ENCODE measurements around the gene ROR1. TPM values are rescaled to one million over a fixed set of nuclear protein-coding genes. Genes with fewer than 3 reads are reported as not detected.
A peak's percentile ranks its signal among the peaks of the same experiment; 100 is the strongest.

The ROR1 gene
- total RNA-seq, 2 donors from 2014 or later, result 0.09 TPM; not detected in 1

DNA sequence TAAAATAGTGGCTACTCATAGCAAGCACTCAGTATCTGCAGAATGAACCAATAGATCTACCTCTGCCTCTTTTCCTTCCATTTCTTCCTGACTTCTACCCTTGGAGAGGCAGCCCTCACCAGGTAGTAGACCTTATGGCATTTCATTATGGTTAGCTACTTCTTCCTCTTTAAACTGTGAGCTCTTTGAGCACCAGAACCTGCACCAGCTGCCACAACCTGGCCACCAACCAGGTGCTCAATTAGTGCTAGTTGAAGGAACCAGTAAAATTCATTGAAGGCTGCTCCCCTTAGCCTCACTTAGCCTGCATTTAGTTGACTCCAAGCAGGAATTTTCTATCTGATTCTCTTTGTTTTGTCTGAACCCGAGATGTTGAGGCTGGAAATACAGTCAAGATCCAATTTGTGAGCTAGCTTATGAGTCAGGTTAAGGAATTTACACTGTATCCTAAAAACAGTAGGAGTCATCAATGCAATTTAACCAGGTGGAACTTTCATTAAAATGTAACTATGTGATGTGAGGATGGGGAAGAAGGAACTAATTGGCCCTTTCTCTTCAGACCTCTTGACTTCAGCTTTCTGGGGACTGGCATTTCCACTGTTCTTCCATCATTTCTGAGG lies 348.1 kb downstream of the ROR1 start:
- Mint-ChIP-seq H3K9me3 (no peaks in the 10 kb centered on the region), H3K4me3 (no peak overlapping the region), H3K27me3 (peaks cover 20% of the 10 kb centered on the region), H3K4me1 (no peaks in the 10 kb centered on the region), H3K27ac (no peak overlapping the region), H3K36me3 (ENCODE audit: low read depth) (no peaks in the 10 kb centered on the region)
- no peak for ATAC-seq (replicated peaks)

DNA sequence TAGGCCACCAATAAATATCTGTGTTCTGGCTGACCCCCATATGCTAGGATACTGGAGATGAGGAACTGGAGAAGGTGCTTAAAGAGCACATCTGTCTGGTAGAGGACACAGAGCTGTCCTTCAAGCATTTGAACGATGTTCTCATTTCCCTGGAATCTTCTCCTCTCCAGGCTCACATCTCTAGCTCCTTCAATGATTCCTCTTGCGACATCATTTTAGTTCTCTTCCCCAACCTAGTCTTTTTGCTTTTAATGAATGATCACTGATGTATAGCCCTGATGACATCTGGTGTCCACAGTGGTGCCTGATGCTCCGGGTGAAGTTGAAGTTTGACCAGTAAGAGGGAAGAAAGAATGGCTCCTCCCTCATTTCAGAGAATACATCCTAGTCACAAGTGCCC lies 348.8 kb downstream of the ROR1 start:
- ATAC-seq (replicated peaks), result no peak
- H3K27ac Mint-ChIP-seq, result no peak overlapping the region
- H3K4me1 Mint-ChIP-seq, result no peaks in the 10 kb centered on the region
- H3K4me3 Mint-ChIP-seq, result no peak overlapping the region
- no peaks in the 10 kb centered on the region for H3K36me3 Mint-ChIP-seq (ENCODE audit: low read depth)
- H3K27me3 Mint-ChIP-seq, result peaks cover 21% of the 10 kb centered on the region
- no peaks in the 10 kb centered on the region for H3K9me3 Mint-ChIP-seq

DNA sequence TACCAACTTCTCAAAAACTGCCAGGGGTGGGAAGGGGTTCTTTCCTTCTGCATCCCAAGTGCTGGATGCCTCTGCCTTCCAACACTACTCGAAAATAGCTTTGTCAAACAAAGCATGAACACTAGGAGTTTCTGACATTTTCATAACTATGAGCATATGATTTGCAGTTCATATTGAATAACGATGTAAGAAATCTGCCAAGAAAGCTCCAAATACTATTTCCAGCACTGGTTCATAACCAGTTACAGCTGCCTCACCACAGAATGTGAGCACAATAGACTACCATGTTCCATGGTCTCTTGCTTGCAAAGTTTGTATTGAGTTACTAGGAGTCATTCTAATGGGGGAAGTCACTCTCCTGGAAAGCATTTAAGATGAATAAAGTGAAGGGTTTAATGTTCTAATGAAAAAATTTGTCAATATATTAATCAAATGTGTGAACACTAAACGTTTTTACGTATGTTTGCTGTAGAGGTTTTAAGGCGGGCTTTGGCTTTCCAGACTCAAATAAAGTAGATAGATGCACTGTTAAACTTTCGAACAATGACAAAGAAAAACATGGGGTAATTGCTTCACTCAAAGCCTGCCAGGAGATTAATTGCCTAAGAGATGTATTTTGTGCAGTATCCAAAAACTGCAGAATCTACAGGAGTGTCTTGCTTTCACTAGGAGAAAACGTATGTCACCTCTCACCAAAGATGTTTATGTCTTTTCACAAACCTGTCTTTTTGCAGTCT lies 351.1 kb downstream of the ROR1 start:
- no peaks in the 10 kb centered on the region for H3K4me1 Mint-ChIP-seq
- H3K9me3 Mint-ChIP-seq, result no peaks in the 10 kb centered on the region
- ATAC-seq (replicated peaks), result no peak
- H3K36me3 Mint-ChIP-seq (ENCODE audit: low read depth), result no peaks in the 10 kb centered on the region
- H3K27me3 Mint-ChIP-seq, result peaks cover 20% of the 10 kb centered on the region
- no peak overlapping the region for H3K27ac Mint-ChIP-seq
- no peak overlapping the region for H3K4me3 Mint-ChIP-seq

DNA sequence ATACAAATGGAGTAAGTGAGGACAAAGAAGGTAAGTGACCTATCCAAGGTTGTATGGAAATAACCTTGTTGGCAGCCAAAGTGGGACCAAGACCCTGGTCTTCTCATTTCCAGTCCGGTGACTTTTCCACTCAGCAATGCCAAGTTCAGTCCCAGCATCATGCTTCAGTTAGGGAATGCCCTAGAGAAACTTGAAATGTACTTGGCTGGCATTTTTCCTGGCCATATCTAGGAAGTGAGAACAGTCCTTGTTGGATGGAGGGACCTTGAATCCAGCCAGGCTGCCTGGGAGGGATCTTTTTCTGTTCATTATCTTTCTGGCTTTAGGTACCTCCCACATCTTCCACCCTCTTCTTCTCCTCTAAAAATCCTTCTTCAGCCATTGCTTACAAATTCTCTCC lies 352.8 kb downstream of the ROR1 start:
- Mint-ChIP-seq H3K36me3 (ENCODE audit: low read depth) (no peaks in the 10 kb centered on the region), H3K27me3 (peaks cover 16% of the 10 kb centered on the region), H3K27ac (no peak overlapping the region), H3K4me1 (no peaks in the 10 kb centered on the region), H3K4me3 (no peak overlapping the region), H3K9me3 (no peaks in the 10 kb centered on the region)
- ATAC-seq (replicated peaks), result no peak

- H3K9me3 Mint-ChIP-seq, result no peaks in the 10 kb centered on the region
- no peak for ATAC-seq (replicated peaks)
- H3K4me1 Mint-ChIP-seq, result no peaks in the 10 kb centered on the region
- H3K27ac Mint-ChIP-seq, result no peak overlapping the region
- H3K4me3 Mint-ChIP-seq, result no peak overlapping the region
- H3K36me3 Mint-ChIP-seq (ENCODE audit: low read depth), result no peaks in the 10 kb centered on the region
- H3K27me3 Mint-ChIP-seq, result peaks cover 16% of the 10 kb centered on the region
Measured at GRCh38 chr1:64127297-64127696, 353.5 kb downstream of the ROR1 start.

- no peaks in the 10 kb centered on the region for H3K9me3 Mint-ChIP-seq
- no peaks in the 10 kb centered on the region for H3K4me1 Mint-ChIP-seq
- H3K27me3 Mint-ChIP-seq, result peaks cover 23% of the 10 kb centered on the region
- H3K4me3 Mint-ChIP-seq, result no peak overlapping the region
- ATAC-seq (replicated peaks), result no peak
- no peaks in the 10 kb centered on the region for H3K36me3 Mint-ChIP-seq (ENCODE audit: low read depth)
- H3K27ac Mint-ChIP-seq, result no peak overlapping the region
Measured at GRCh38 chr1:64129701-64130100, 355.9 kb downstream of the ROR1 start.

- Mint-ChIP-seq H3K9me3 (no peaks in the 10 kb centered on the region), H3K27me3 (peaks cover 14% of the 10 kb centered on the region), H3K27ac (no peak overlapping the region), H3K4me1 (no peaks in the 10 kb centered on the region), H3K4me3 (no peak overlapping the region), H3K36me3 (ENCODE audit: low read depth) (no peaks in the 10 kb centered on the region)
- ATAC-seq (replicated peaks), result no peak
Measured at GRCh38 chr1:64131155-64131554, 357.3 kb downstream of the ROR1 start.

GRCh38 chr1:64133036-64133435 lies 359.2 kb downstream of the ROR1 start:
- Mint-ChIP-seq H3K27ac (no peak overlapping the region), H3K9me3 (no peaks in the 10 kb centered on the region), H3K27me3 (peaks cover 7% of the 10 kb centered on the region), H3K4me1 (no peaks in the 10 kb centered on the region), H3K4me3 (no peak overlapping the region), H3K36me3 (ENCODE audit: low read depth) (no peaks in the 10 kb centered on the region)
- no peak for ATAC-seq (replicated peaks)

- Mint-ChIP-seq H3K36me3 (ENCODE audit: low read depth) (no peaks in the 10 kb centered on the region), H3K9me3 (no peaks in the 10 kb centered on the region), H3K4me1 (no peaks in the 10 kb centered on the region), H3K27me3 (peaks cover 7% of the 10 kb centered on the region), H3K27ac (no peak overlapping the region), H3K4me3 (no peak overlapping the region)
- ATAC-seq (replicated peaks), result no peak
Measured at GRCh38 chr1:64135462-64136223, 361.8 kb downstream of the ROR1 start.

DNA sequence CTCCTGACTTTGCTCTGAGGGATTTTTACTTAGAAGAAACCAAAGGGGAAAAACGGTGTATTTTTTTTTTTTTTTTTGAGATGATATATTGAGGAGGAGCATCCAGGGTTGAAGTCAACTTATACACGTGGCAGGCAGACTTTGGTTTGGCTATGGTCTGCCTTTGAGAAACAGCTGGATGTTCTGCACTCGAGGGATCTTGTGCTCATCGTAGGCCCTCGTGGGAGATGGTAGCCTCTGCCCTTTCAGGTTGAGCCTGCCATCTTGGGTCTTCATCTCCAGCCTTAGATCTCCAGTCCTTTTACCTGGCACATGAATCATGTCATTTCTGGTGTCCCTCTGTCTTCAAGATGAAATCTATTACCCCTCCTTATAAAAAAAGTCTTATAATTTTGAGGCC lies 362.5 kb downstream of the ROR1 start:
- H3K4me3 Mint-ChIP-seq, result no peak overlapping the region
- no peaks in the 10 kb centered on the region for H3K4me1 Mint-ChIP-seq
- no peaks in the 10 kb centered on the region for H3K36me3 Mint-ChIP-seq (ENCODE audit: low read depth)
- H3K27ac Mint-ChIP-seq, result no peak overlapping the region
- no peaks in the 10 kb centered on the region for H3K9me3 Mint-ChIP-seq
- H3K27me3 Mint-ChIP-seq, result peaks cover 7% of the 10 kb centered on the region
- no peak for ATAC-seq (replicated peaks)

GRCh38 chr1:64136752-64137411 lies 363.1 kb downstream of the ROR1 start:
- Mint-ChIP-seq H3K36me3 (ENCODE audit: low read depth) (no peaks in the 10 kb centered on the region), H3K27me3 (peaks cover 7% of the 10 kb centered on the region), H3K4me3 (no peak overlapping the region), H3K27ac (no peak overlapping the region), H3K4me1 (no peaks in the 10 kb centered on the region), H3K9me3 (no peaks in the 10 kb centered on the region)
- ATAC-seq (replicated peaks), result peak; percentile 50

DNA sequence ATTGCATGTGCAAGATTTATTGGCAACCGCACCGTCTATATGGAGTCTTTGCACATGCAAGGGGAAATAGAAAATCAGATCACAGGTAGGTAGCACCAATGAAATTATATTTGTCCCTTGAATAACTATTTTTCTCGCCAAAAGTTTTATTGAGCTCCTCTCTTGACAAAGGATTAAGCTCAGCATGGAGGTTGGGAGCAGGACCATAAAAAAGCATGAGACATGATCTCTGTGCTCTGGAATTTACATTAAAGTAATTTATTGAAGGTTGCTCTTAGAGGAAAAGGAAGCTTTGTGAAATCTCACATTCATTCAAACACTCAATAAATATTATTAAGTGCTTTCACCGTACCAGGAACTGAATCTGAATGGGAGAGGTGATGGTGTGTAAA lies 363.6 kb downstream of the ROR1 start:
- no peaks in the 10 kb centered on the region for H3K36me3 Mint-ChIP-seq (ENCODE audit: low read depth)
- H3K4me1 Mint-ChIP-seq, result no peaks in the 10 kb centered on the region
- no peak overlapping the region for H3K4me3 Mint-ChIP-seq
- no peak for ATAC-seq (replicated peaks)
- no peak overlapping the region for H3K27ac Mint-ChIP-seq
- H3K27me3 Mint-ChIP-seq, result peaks cover 7% of the 10 kb centered on the region
- H3K9me3 Mint-ChIP-seq, result no peaks in the 10 kb centered on the region

DNA sequence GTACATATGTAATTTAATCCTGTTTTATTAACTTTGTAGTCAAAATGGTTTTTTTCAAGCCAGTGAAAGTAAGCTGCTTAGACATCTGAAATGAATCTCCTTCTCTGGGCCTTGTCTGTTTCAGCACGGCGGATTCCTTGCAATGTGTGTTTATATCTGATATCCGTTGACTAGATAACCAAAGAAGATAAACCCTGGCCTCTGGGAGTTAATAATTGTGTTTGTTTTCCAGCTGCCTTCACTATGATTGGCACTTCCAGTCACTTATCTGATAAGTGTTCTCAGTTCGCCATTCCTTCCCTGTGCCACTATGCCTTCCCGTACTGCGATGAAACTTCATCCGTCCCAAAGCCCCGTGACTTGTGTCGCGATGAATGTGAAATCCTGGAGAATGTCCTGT lies 366.1 kb downstream of the ROR1 start:
- Mint-ChIP-seq H3K27ac (no peak overlapping the region), H3K27me3 (peaks cover 7% of the 10 kb centered on the region), H3K4me3 (no peak overlapping the region), H3K9me3 (no peaks in the 10 kb centered on the region), H3K4me1 (no peaks in the 10 kb centered on the region), H3K36me3 (ENCODE audit: low read depth) (no peaks in the 10 kb centered on the region)
- ATAC-seq (replicated peaks), result no peak

DNA sequence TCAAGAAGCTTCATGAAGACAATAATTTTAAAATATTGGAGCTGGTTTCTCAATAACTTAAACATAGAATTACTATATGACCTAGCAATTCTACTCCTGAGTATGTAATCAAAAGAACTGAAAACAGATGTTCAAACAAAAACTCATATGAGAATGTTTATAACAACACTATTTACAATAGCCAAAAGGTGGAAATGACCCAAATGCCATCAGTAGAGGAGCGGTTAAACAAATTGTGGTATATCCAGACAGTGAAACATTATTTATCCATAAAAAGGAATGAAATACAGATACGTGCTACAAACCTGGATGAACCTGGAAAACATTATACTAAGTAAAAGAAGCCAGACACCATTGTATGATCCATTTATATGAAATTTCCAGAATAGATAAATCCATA lies 366.8 kb downstream of the ROR1 start:
- H3K36me3 Mint-ChIP-seq (ENCODE audit: low read depth), result no peaks in the 10 kb centered on the region
- ATAC-seq (replicated peaks), result no peak
- H3K27me3 Mint-ChIP-seq, result peaks cover 7% of the 10 kb centered on the region
- no peaks in the 10 kb centered on the region for H3K9me3 Mint-ChIP-seq
- no peak overlapping the region for H3K27ac Mint-ChIP-seq
- H3K4me3 Mint-ChIP-seq, result no peak overlapping the region
- H3K4me1 Mint-ChIP-seq, result no peaks in the 10 kb centered on the region
